Naive thymus-derived CD4-positive, alpha-beta T cell (primary cell): ENCODE results near the gene SCN1B. TPM values are rescaled to one million over a fixed set of nuclear protein-coding genes. Genes with fewer than 3 reads are reported as not detected.
"Not testable (repeated sequence)": the region's sequence is repeated elsewhere in the genome, so short reads cannot be mapped to it uniquely, and the experiment has no call there.

Source experiments
- ATAC-seq: fragments of 150-1000 bp; cut with Tn5 transposase; 2 replicates; pipeline ENCODE4 v1.10.0; 2021; ENCODE audit warnings: mild to moderate bottlenecking, moderate library complexity
- CTCF ChIA-PET: fragments of 350-600 bp; sonication (Branson Sonifier 250); formaldehyde crosslinking; loops from one replicate; lab custom pipeline; 2021; ENCODE audit warnings: antibody characterized with exemption; lab: Charles Lee
- POLR2A ChIA-PET: fragments of 350-600 bp; sonication (Branson Sonifier 250); formaldehyde crosslinking; loops from one replicate; lab custom pipeline; 2021; ENCODE audit warnings: antibody characterized with exemption, inconsistent platforms; lab: Charles Lee
- DNase-seq, 9 donors: peaks; one replicate each; pipeline versions ENCODE4 v3.0.0 to v3.0.0-alpha.2; 2020 to 2022; ENCODE audit warnings: mixed read lengths in 1 of 9
- H3K27ac ChIP-seq: one replicate; pipeline ENCODE4 v1.7.0; 2013; ENCODE audit warnings: mild to moderate bottlenecking, low read depth, low read length, moderate library complexity
- H3K27me3 ChIP-seq, 2 donors: one replicate each; pipeline ENCODE4 v1.7.0; 2013; ENCODE audit warnings: low read length in 2 of 2, mild to moderate bottlenecking in 2 of 2, moderate library complexity in 2 of 2; ENCODE audit not compliant: control insufficient read depth in 2 of 2, insufficient read depth in 2 of 2
- H3K36me3 ChIP-seq, 3 experiments: 1 replicate in 2 of 3; 2 replicates in 1 of 3; pipeline ENCODE4 v1.7.0; 2013; ENCODE audit warnings: low read length in 3 of 3, mild to moderate bottlenecking in 3 of 3, moderate library complexity in 1 of 3; ENCODE audit not compliant: insufficient read depth in 3 of 3, control insufficient read depth in 2 of 3
- H3K4me1 ChIP-seq, 2 donors: one replicate each; pipeline ENCODE4 v1.7.0; 2013; ENCODE audit warnings: low read length in 2 of 2, mild to moderate bottlenecking in 2 of 2, moderate library complexity in 1 of 2; ENCODE audit not compliant: control insufficient read depth in 2 of 2, insufficient read depth in 2 of 2
- H3K4me3 ChIP-seq: 2 replicates; pipeline ENCODE4 v1.7.0; 2013; ENCODE audit warnings: mild to moderate bottlenecking, low read length
- H3K9me3 ChIP-seq, 3 experiments: 1 replicate in 2 of 3; 2 replicates in 1 of 3; pipeline ENCODE4 v1.7.0; 2013; ENCODE audit warnings: low read length in 3 of 3; ENCODE audit not compliant: control insufficient read depth in 2 of 3
- H3K27ac Mint-ChIP-seq, 9 donors: one replicate each; pipeline ENCODE4 v1.8.0; 2020 to 2022; ENCODE audit warnings: mixed read lengths in 9 of 9, mild to moderate bottlenecking in 8 of 9, moderate library complexity in 5 of 9, inconsistent platforms in 2 of 9
- H3K27me3 Mint-ChIP-seq, 5 donors: one replicate each; pipeline ENCODE4 v1.8.0; 2021 to 2022; ENCODE audit warnings: mixed read lengths in 5 of 5, mild to moderate bottlenecking in 1 of 5
- H3K36me3 Mint-ChIP-seq, 5 donors: one replicate each; pipeline ENCODE4 v1.8.0; 2020 to 2022; ENCODE audit warnings: mixed read lengths in 5 of 5, mild to moderate bottlenecking in 3 of 5, inconsistent platforms in 1 of 5
- H3K4me1 Mint-ChIP-seq, 7 donors: one replicate each; pipeline ENCODE4 v1.8.0; 2020 to 2022; ENCODE audit warnings: mixed read lengths in 7 of 7, mild to moderate bottlenecking in 3 of 7, inconsistent platforms in 1 of 7
- H3K4me3 Mint-ChIP-seq, 10 donors: one replicate each; pipeline ENCODE4 v1.8.0; 2020 to 2022; ENCODE audit warnings: mild to moderate bottlenecking in 10 of 10, mixed read lengths in 10 of 10, moderate library complexity in 6 of 10, inconsistent platforms in 2 of 10
- H3K9me3 Mint-ChIP-seq, 11 donors: one replicate each; pipeline ENCODE4 v1.8.0; 2020 to 2022; ENCODE audit warnings: mixed read lengths in 11 of 11, mild to moderate bottlenecking in 4 of 11, inconsistent platforms in 1 of 11, moderate library complexity in 1 of 11
- intact Hi-C, 2 donors: fragments of 100-400 bp; cut with micrococcal nuclease; formaldehyde crosslinking; loops; one replicate each; pipeline ENCODE4 v1.15.1; 2023
- polyA plus RNA-seq, 2 donors: library from polyadenylated mRNA; unstranded; fragments of 300-500 nt; fragmentation: Illumina TruSeq; gene quantifications; one replicate each; pipeline ENCODE4 v1.2.3, GENCODE V29; 2021
- total RNA-seq, 6 experiments: library from RNA in 5 of 6; stranded (reverse) in 5 of 6; gene quantifications; 1 replicate in 5 of 6; 2 replicates in 1 of 6; pipeline ENCODE4 v1.2.3 and lab custom pipeline; 2021 to 2026

Gene SCN1B
- total and polyA plus RNA-seq, 7 experiments from 2014 or later, result 0.23 to 1.9 (median 1.6) TPM; not detected in 1

DNA sequence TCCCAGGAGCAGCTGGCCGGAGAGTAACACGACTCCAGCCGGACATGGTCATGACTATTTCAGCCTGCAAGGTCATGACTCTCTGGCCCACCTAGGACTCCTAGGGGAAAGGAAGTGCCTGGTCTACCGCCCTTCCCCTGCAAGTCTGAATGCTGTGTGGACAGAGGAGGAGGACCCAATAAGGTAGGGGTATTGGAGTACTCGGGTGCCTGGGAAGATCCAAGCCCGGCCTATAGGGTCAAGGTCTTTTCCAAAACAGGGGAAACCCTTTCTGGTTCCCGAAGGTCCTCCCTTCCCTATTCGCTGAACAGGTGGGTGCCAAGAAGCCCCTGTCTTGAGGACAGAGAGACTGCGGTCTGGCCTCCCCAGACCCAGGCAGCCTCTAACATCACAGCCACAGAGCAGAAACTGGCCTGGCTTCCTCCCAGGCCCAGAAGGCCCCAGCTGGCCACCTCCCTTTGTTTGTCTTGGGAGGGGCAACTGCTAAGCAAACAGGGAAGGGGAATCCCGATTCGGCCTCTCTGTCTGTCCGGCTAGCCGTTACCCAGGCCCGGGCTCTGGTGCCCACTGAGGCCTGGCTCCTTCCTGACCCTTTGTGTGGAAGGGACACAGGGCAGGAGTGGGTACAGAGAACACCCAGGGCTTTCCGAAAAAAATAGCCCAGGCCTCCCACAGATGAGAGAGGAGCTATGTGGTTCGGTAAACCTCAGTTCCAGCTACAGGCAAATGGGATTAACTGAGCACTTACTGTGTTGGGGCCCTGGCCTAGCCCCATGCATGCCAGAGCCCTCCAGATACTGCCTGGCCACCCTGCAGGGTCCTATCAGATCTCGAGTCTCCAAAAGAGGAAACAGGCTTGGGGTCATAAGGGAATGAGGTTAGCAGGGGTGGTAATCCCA, 35.4 kb upstream of the SCN1B start:
- ChIA-PET CTCF (interaction anchor here (1.0 to 1.7 kb wide), 4 partner anchors 9 to 26 kb away, joined by 3 to 5 read pairs (median 4); no protein-coding TSS in a partner anchor), POLR2A (interaction anchor here (0.6 to 10.7 kb wide), 6 partner anchors 7 to 47 kb away, joined by 4 to 237 read pairs (median 16); partner anchors contain the start of gene HPN)
- intact Hi-C loops, result loop anchor here in 1 of 2 donors (5.0 kb wide), 1 partner anchor 217 kb away; no protein-coding TSS in a partner anchor
- no peak overlapping the region for H3K4me3 ChIP-seq
- no peak for ATAC-seq
- no peaks in the 10 kb centered on the region for H3K36me3 ChIP-seq
- no peaks in the 10 kb centered on the region for H3K9me3 ChIP-seq
- Mint-ChIP-seq H3K4me3 (peak overlapping the region in 3 of 10 donors; percentile 6 to 98 (median 48)), H3K27ac (peak overlapping the region in 7 of 9 donors; percentile 64 to 99 (median 97)), H3K27me3 (no peaks in the 10 kb centered on the region), H3K9me3 (peaks cover 0 to 4% (median 0%) of the 10 kb centered on the region in 11 donors), H3K36me3 (peaks cover 0 to 3% (median 0%) of the 10 kb centered on the region in 5 donors), H3K4me1 (peaks cover 32 to 63% (median 55%) of the 10 kb centered on the region in 7 donors)
- H3K27me3 ChIP-seq, result no peaks in the 10 kb centered on the region
- peak overlapping the region; percentile 97 for H3K27ac ChIP-seq
- no peak for DNase-seq
- H3K4me1 ChIP-seq, result peaks cover 40 to 46% of the 10 kb centered on the region in 2 donors

DNA sequence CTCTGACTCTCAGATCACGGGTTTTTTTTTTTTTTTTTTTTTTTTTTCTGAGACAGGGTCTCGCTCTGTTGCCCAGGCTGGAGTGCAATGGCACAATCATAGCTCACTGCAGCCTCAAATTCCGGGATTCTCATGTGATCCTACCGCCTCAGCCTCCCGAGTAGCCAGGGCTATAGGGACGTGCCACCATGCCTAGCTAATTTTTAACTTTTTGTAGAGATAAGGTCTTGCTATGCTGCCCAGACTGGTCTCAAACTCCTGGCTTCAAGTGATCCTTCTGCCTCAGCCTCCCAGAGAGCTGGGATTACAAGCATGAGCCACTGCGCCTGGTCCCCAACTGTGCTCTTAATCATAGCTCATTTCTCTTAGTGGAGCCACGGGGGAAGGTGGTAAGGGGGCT, 34.7 kb upstream of the SCN1B start:
- Histone ChIP-seq H3K9me3 (no peaks in the 10 kb centered on the region), H3K27me3 (no peaks in the 10 kb centered on the region), H3K4me1 (peaks cover 40 to 46% of the 10 kb centered on the region in 2 donors), H3K36me3 (peaks cover 0 to under 1% (median 0%) of the 10 kb centered on the region in 3 experiments), H3K4me3 (no peak overlapping the region), H3K27ac (peak overlapping the region; percentile 97)
- H3K9me3 Mint-ChIP-seq, result peaks cover 0 to 4% (median 0%) of the 10 kb centered on the region in 11 donors
- H3K27me3 Mint-ChIP-seq, result no peaks in the 10 kb centered on the region
- H3K4me3 Mint-ChIP-seq, result peak overlapping the region in 4 of 10 donors; percentile 6 to 98 (median 54)
- intact Hi-C loops, result loop anchor here in 1 of 2 donors (5.0 kb wide), 1 partner anchor 217 kb away; no protein-coding TSS in a partner anchor
- ATAC-seq (no peak), DNase-seq (no peak)
- peaks cover 30 to 59% (median 51%) of the 10 kb centered on the region in 7 donors for H3K4me1 Mint-ChIP-seq
- peaks cover 0 to 2% (median 0%) of the 10 kb centered on the region in 5 donors for H3K36me3 Mint-ChIP-seq
- POLR2A ChIA-PET, result interaction anchor here (0.6 to 10.7 kb wide), 6 partner anchors 8 to 46 kb away, joined by 4 to 237 read pairs (median 16); partner anchors contain the start of gene HPN
- H3K27ac Mint-ChIP-seq, result peak overlapping the region in 8 of 9 donors; percentile 23 to 99 (median 98)
- CTCF ChIA-PET, result interaction anchor here (1.0 to 1.7 kb wide), 4 partner anchors 9 to 27 kb away, joined by 3 to 5 read pairs (median 4); no protein-coding TSS in a partner anchor

DNA sequence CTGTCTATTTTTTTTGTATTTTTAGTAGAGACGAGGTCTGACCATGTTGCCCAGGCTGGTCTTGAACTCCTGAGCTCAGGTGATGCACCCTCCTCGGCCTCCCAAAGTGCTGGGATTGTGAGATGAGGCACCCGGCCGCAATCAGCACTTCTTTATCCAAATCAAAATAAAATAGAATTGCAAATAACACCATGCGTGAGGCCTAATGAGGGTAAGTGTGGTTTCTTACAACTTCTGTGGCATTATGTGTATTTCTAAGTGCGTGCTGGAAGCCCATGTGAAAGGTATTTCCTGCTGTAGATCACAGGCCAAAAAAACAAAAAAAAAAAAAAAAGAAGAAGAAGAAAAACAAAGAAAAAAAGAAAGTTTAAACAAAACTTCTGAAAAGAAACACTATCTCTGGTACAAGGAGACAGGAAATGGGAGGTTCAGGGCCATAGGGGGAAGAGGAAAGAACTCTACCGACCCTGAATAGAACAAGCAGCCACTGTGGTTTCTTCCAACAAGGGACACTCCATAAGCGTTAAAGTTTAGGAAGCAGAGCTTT, 33.1 kb upstream of the SCN1B start:
- Histone ChIP-seq H3K4me1 (peaks cover 50 to 51% of the 10 kb centered on the region in 2 donors), H3K27ac (peak overlapping the region; percentile 97), H3K9me3 (no peaks in the 10 kb centered on the region), H3K36me3 (peaks cover 0 to 5% (median 0%) of the 10 kb centered on the region in 3 experiments), H3K4me3 (peak overlapping the region; percentile 36), H3K27me3 (no peaks in the 10 kb centered on the region)
- Mint-ChIP-seq H3K27me3 (no peaks in the 10 kb centered on the region), H3K27ac (peak overlapping the region; percentile 92 to 100 (median 98)), H3K36me3 (peaks cover 4 to 11% (median 6%) of the 10 kb centered on the region in 5 donors), H3K4me3 (peak overlapping the region; percentile 73 to 98 (median 84)), H3K9me3 (peaks cover 0 to 4% (median 0%) of the 10 kb centered on the region in 11 donors), H3K4me1 (peaks cover 37 to 62% (median 55%) of the 10 kb centered on the region in 7 donors)
- peak; percentile 48 for ATAC-seq
- peak in 7 of 9 donors; percentile 62 to 82 (median 76) for DNase-seq
- POLR2A ChIA-PET, result interaction anchor here (0.7 to 10.7 kb wide), 6 partner anchors 12 to 173 kb away, joined by 5 to 237 read pairs (median 16); no protein-coding TSS in a partner anchor
- intact Hi-C loops, result loop anchor here in 1 of 2 donors (1.0 to 5.0 kb wide), 4 partner anchors 12 to 215 kb away; no protein-coding TSS in a partner anchor
- CTCF ChIA-PET, result interaction anchor here (0.8 to 2.1 kb wide), 4 partner anchors 8 to 16 kb away, joined by 3 to 5 read pairs (median 4); no protein-coding TSS in a partner anchor

DNA sequence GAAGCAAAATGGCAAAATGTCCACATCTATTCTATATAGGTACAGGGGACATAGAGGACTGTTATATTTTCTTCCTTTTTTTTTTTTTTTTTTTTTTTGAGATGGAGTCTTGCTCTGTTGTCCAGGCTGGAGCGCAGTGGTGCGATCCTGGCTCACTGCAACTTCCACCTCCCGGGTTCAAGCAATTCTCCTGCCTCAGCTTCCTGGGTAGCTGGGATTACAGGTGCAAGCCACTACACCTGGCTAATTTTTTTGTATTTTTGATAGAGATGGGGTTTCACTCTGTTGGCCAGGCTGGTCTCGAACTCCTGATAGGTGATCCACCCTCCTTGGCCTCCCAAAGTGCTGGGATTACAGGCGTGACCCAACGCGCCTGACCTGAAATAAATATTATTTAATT, 32.0 kb upstream of the SCN1B start:
- ChIA-PET POLR2A (interaction anchor here (0.7 to 10.7 kb wide), 4 partner anchors 13 to 31 kb away, joined by 3 to 237 read pairs (median 22); no protein-coding TSS in a partner anchor), CTCF (interaction anchor here (1.4 kb wide), 1 partner anchor 9 kb away, joined by 4 read pairs; no protein-coding TSS in a partner anchor)
- Mint-ChIP-seq H3K4me1 (peaks cover 48 to 69% (median 61%) of the 10 kb centered on the region in 7 donors), H3K4me3 (peak overlapping the region; percentile 73 to 98 (median 88)), H3K27ac (peak overlapping the region; percentile 92 to 100 (median 98)), H3K36me3 (peaks cover 6 to 18% (median 11%) of the 10 kb centered on the region in 5 donors)
- Histone ChIP-seq H3K27ac (peak overlapping the region; percentile 97), H3K4me1 (peaks cover 58 to 59% of the 10 kb centered on the region in 2 donors), H3K36me3 (peaks cover 0 to 11% (median 0%) of the 10 kb centered on the region in 3 experiments)
- not testable (repeated sequence) for DNase-seq, H3K4me3 ChIP-seq, H3K9me3 Mint-ChIP-seq, ATAC-seq, H3K27me3 ChIP-seq, H3K9me3 ChIP-seq, H3K27me3 Mint-ChIP-seq
- intact Hi-C loops, result loop anchor here in 1 of 2 donors (5.0 kb wide), 1 partner anchor 214 kb away; no protein-coding TSS in a partner anchor

- ChIA-PET CTCF (interaction anchor here (1.0 to 3.6 kb wide), 3 partner anchors 10 to 26 kb away, joined by 3 to 39 read pairs (median 4); no protein-coding TSS in a partner anchor), POLR2A (interaction anchor here (0.6 to 10.7 kb wide), 8 partner anchors 14 to 1840 kb away, joined by 3 to 237 read pairs (median 6); partner anchors contain the start of gene ZNF792)
- Histone ChIP-seq H3K27ac (peak overlapping the region; percentile 97), H3K36me3 (peaks cover 0 to 11% (median 0%) of the 10 kb centered on the region in 3 experiments), H3K4me3 (peak overlapping the region; percentile 63), H3K9me3 (no peaks in the 10 kb centered on the region), H3K27me3 (no peaks in the 10 kb centered on the region), H3K4me1 (peaks cover 60 to 64% of the 10 kb centered on the region in 2 donors)
- Mint-ChIP-seq H3K9me3 (peaks cover 0 to 4% (median 0%) of the 10 kb centered on the region in 11 donors), H3K4me1 (peaks cover 55 to 75% (median 68%) of the 10 kb centered on the region in 7 donors), H3K36me3 (peaks cover 6 to 21% (median 11%) of the 10 kb centered on the region in 5 donors), H3K4me3 (peak overlapping the region; percentile 80 to 98 (median 90)), H3K27ac (peak overlapping the region; percentile 91 to 99 (median 98)), H3K27me3 (no peaks in the 10 kb centered on the region)
- intact Hi-C loops, result loop anchor here (1.0 to 5.0 kb wide), 2 partner anchors 14 to 213 kb away; no protein-coding TSS in a partner anchor
- no peak for ATAC-seq
- DNase-seq, result no peak
Observed at GRCh38 chr19:34998777-34999497, 31.3 kb upstream of the SCN1B start.
